Measurements from ENCODE around the gene IFIT1. TPM values are rescaled to one million over a fixed set of nuclear protein-coding genes. Genes with fewer than 3 reads are reported as not detected.

The IFIT1 gene
- total and polyA plus RNA-seq, 9 of the 15 experiments (the other 6 are each of a cell fraction or from before 2014, with no cell fraction given), result 0.03 to 0.40 (median 0.18) TPM

GRCh38 chr10:89373916-89374711 lies 18.3 kb upstream of the IFIT1 start:
- Histone ChIP-seq H3K27me3 (ENCODE audit: control insufficient read depth in 2 of 2, insufficient read depth in 2 of 2, low read length in 2 of 2) (no peaks in the 10 kb centered on the region), H3K36me3 (ENCODE audit: control insufficient read depth, insufficient read depth, low read length) (no peaks in the 10 kb centered on the region), H3K4me1 (replicated peaks in 1 of 2; ENCODE audit: control insufficient read depth in 2 of 2, insufficient read depth in 2 of 2, low read length in 2 of 2) (peaks cover 0 to 28% of the 10 kb centered on the region in 2 experiments; a peak in 3 of 5 replicates), H3K9me3 (replicated peaks; ENCODE audit: control insufficient read depth, insufficient read depth, low read depth, low read length) (no peaks in the 10 kb centered on the region), H3K9ac (ENCODE audit: insufficient read depth in 1 of 2, low read depth in 2 of 2, low read length in 2 of 2) (no peak overlapping the region), H2AFZ (ENCODE audit: low read depth, low read length) (peak overlapping the region; percentile 28; the same call in 1 of the 2 replicates), H3K27ac (ENCODE audit: extremely low read depth, low read depth, low read length) (peak overlapping the region; percentile 12; the same call in 2 of the 3 replicates), H3K4me3 (no peak overlapping the region), H3K9me1 (ENCODE audit: control insufficient read depth, insufficient read depth, low read length) (no peaks in the 10 kb centered on the region), H3K4me2 (ENCODE audit: insufficient read depth, low read length) (peak overlapping the region; percentile 16; the same call in 1 of the 2 replicates), H3K79me2 (ENCODE audit: control insufficient read depth, insufficient read depth, low read length) (no peaks in the 10 kb centered on the region), H4K20me1 (replicated peaks; ENCODE audit: control insufficient read depth, insufficient read depth, low read length) (no peaks in the 10 kb centered on the region)
- whole genome bisulfite sequencing (ENCODE audit: insufficient coverage, low coverage, missing lambda C conversion rate), result 0% methylated on average over 2 of the region's 3 CpGs
- FAIRE-seq, result peak; percentile 65
- in situ Hi-C loops (cut with MboI) (no loop called here), intact Hi-C loops (cut with micrococcal nuclease) (no loop called here)
- peak in 2 of 4 experiments; percentile 36 to 71 for DNase-seq (ENCODE audit: extremely low read depth in 1 of 4, low spot score in 3 of 4)
- peak; percentile 67 for ATAC-seq
- POLR2A ChIA-PET, result interaction anchor here (1.1 kb wide), 1 partner anchor 11 kb away, joined by 7 read pairs; no protein-coding TSS in a partner anchor
- CTCF ChIA-PET (ENCODE audit: low intra/inter-chr PET ratio), result no interaction called here
- BruUV-seq (replicated peaks), result no TSS peak
- 0 out of 2 replicates have a peak, but pooled peaks have one; percentile 0 for TF ChIP-seq PML (IDR thresholded peaks at IDR 0.05; ENCODE audit: low read length)
- TF ChIP-seq PPARD (CRISPR knock-in tag; IDR thresholded peaks at IDR 0.05), result no peak
- TF ChIP-seq EHMT2 (IDR thresholded peaks at IDR 0.05), result peak; percentile 34; the same call in 1 of the 2 replicates
- peak; percentile 43; the same call in 1 of the 2 replicates for TF ChIP-seq TEAD4 (IDR thresholded peaks at IDR 0.05; ENCODE audit: low read length)
- TF ChIP-seq TEAD4 (CRISPR knock-in tag; IDR thresholded peaks at IDR 0.05; ENCODE audit: borderline replicate concordance), result no peak
- TF ChIP-seq NFIC (IDR thresholded peaks at IDR 0.05), result peak; percentile 72
- TF ChIP-seq ID3 (CRISPR knock-in tag; IDR thresholded peaks at IDR 0.05), result no peak
- no peak for TF ChIP-seq ID3 (tag; IDR thresholded peaks at IDR 0.05)
- TF ChIP-seq SOX6 (IDR thresholded peaks at IDR 0.05), result peak; percentile 84
- TF ChIP-seq HNRNPLL (IDR thresholded peaks at IDR 0.05; ENCODE audit: low read depth, low read length, poor library complexity, severe bottlenecking), result no peak
- TF ChIP-seq CBFA2T3 (IDR thresholded peaks at IDR 0.05), result peak; percentile 68
- no peak for TF ChIP-seq POLR3G (IDR thresholded peaks at IDR 0.05; ENCODE audit: extremely low read depth, insufficient read length, insufficient replicate concordance)
- TF ChIP-seq MTA2 (IDR thresholded peaks at IDR 0.05; ENCODE audit: low read depth), result peak; percentile 48; the same call in 1 of the 2 replicates
- 0 out of 4 replicates have a peak, but pooled peaks of 1 of the 2 experiments have one; percentile 32 for TF ChIP-seq MLLT1 (IDR thresholded peaks at IDR 0.05)
- TF ChIP-seq ZNF134 (CRISPR knock-in tag; conservative IDR thresholded peaks at IDR 0.05), result 0 out of 2 replicates have a peak, but pooled peaks have one; percentile 37
- peak; percentile 25; the same call in 1 of the 2 replicates for TF ChIP-seq SMARCA4 (IDR thresholded peaks at IDR 0.05)
- TF ChIP-seq KAT7 (CRISPR knock-in tag; IDR thresholded peaks at IDR 0.05; ENCODE audit: borderline replicate concordance), result 0 out of 2 replicates have a peak, but pooled peaks have one; percentile 48
- TF ChIP-seq FOXA3 (CRISPR knock-in tag; conservative IDR thresholded peaks at IDR 0.05 in 1 of 2, IDR thresholded peaks at IDR 0.05 in 1 of 2), result peak in 1 of 2 experiments; percentile 52; a peak in 2 of 4 replicates
- no peak for TF ChIP-seq E2F5 (CRISPR knock-in tag; IDR thresholded peaks at IDR 0.05)
- peak; percentile 58 for TF ChIP-seq TAL1 (IDR thresholded peaks at IDR 0.05)
- TF ChIP-seq TCF3 (CRISPR knock-in tag; IDR thresholded peaks at IDR 0.05), result peak; percentile 61
- no peak for TF ChIP-seq CBX5 (IDR thresholded peaks at IDR 0.05; ENCODE audit: borderline replicate concordance, low read depth)
